Femur (tissue), 1 donor: ENCODE measurements around the gene CIAPIN1.

Source experiments
- DNase-seq: peaks from one replicate; pipeline ENCODE4 v3.0.0-alpha.2; 2017

Gene CIAPIN1

GRCh38 chr16:57447186-57447962 lies at the start of gene CIAPIN1, which contains the start of gene COQ9:
TSS of gene CIAPIN1 (minus strand) at chr16:57447385. CDS start at chr16:57440928, 6,457 bp downstream.
TSS of gene COQ9 (plus strand) at chr16:57447479. CDS start at chr16:57447506, 27 bp downstream.
- peak; percentile 97 for DNase-seq

GRCh38 chr16:57493767-57494166 lies 46.6 kb upstream of the CIAPIN1 start:
- no peak for DNase-seq

- DNase-seq = no peak
Observed at GRCh38 chr16:57489229-57489628, 42.0 kb upstream of the CIAPIN1 start.

- DNase-seq = no peak
Observed at GRCh38 chr16:57486858-57487834, 40.0 kb upstream of the CIAPIN1 start.

GRCh38 chr16:57485916-57486857 lies 39.0 kb upstream of the CIAPIN1 start, which contains the start of gene DOK4:
TSS of gene DOK4 (minus strand) at chr16:57486493. CDS start at chr16:57479507, 6,986 bp downstream.
- DNase-seq = peak; percentile 87

GRCh38 chr16:57485091-57485915 lies 38.1 kb upstream of the CIAPIN1 start:
- DNase-seq = no peak

- no peak for DNase-seq
Observed at GRCh38 chr16:57484515-57485005, 37.4 kb upstream of the CIAPIN1 start.

GRCh38 chr16:57483725-57484514 lies 36.7 kb upstream of the CIAPIN1 start:
- DNase-seq = no peak

- DNase-seq = no peak
Observed at GRCh38 chr16:57482845-57483545, 35.8 kb upstream of the CIAPIN1 start.

- DNase-seq = no peak
Observed at GRCh38 chr16:57481421-57481820, 34.2 kb upstream of the CIAPIN1 start.

- DNase-seq = no peak
Observed at GRCh38 chr16:57480754-57481230, 33.6 kb upstream of the CIAPIN1 start.

- DNase-seq = no peak
Observed at GRCh38 chr16:57479976-57480753, 33.0 kb upstream of the CIAPIN1 start.

- DNase-seq = peak; percentile 76
Observed at GRCh38 chr16:57479205-57479975, 32.2 kb upstream of the CIAPIN1 start.

GRCh38 chr16:57478396-57479204 lies 31.4 kb upstream of the CIAPIN1 start:
- peak; percentile 74 for DNase-seq

- no peak for DNase-seq
Observed at GRCh38 chr16:57477531-57478202, 30.5 kb upstream of the CIAPIN1 start.
